Peyer's patch (tissue), 4 donors: ENCODE results near the gene ZNF79. TPM values are rescaled to one million over a fixed set of nuclear protein-coding genes. Genes with fewer than 3 reads are reported as not detected.

Experiments
- DNase-seq, 3 donors: peaks; one replicate each; pipeline ENCODE4 v3.0.0-alpha.2; 2017 to 2019
- H3K27ac ChIP-seq, 4 donors: fragments of 200-600 bp; sonication (generic); one replicate each; pipeline ENCODE4 v1.5.1; 2016 to 2019
- H3K27me3 ChIP-seq, 2 donors: fragments of 200-600 bp; sonication (generic); one replicate each; pipeline ENCODE4 v1.5.1; 2019
- H3K36me3 ChIP-seq, 3 donors: fragments of 200-600 bp; sonication (generic); one replicate each; pipeline ENCODE4 v1.5.1; 2016 to 2019
- H3K4me1 ChIP-seq, 4 donors: fragments of 200-600 bp; sonication (generic); one replicate each; pipeline ENCODE4 v1.5.1; 2016 to 2019
- H3K4me3 ChIP-seq, 4 donors: fragments of 200-600 bp; sonication (generic); 1 replicate in 3 of 4; 2 replicates in 1 of 4; pipeline ENCODE4 v1.5.1; 2016 to 2019; ENCODE audit warnings: mild to moderate bottlenecking in 1 of 4
- H3K9me3 ChIP-seq, 4 donors: fragments of 200-600 bp; sonication (generic); one replicate each; pipeline ENCODE4 v1.5.1; 2016 to 2019; ENCODE audit warnings: mild to moderate bottlenecking in 1 of 4
- CTCF ChIP-seq, 6 experiments: fragments of 450-650 bp in 4 of 6; fragments of 200-600 bp in 2 of 6; sonication (generic) in 1 of 6; IDR thresholded peaks; one replicate each; pipeline ENCODE4 v1.5.1; 2017 to 2019; ENCODE audit warnings: antibody characterized with exemption in 6 of 6, mild to moderate bottlenecking in 3 of 6, moderate library complexity in 1 of 6
- POLR2A ChIP-seq, 2 donors: fragments of 450-650 bp; IDR thresholded peaks; one replicate each; pipeline ENCODE4 v1.5.1; 2017; ENCODE audit warnings: antibody characterized with exemption in 2 of 2, mild to moderate bottlenecking in 2 of 2, moderate library complexity in 2 of 2
- total RNA-seq, 4 donors: library from RNA; depleted of rRNA; stranded (reverse); fragments of >200 nt; gene quantifications; one replicate each; pipeline ENCODE4 v1.1.0, GENCODE V29; 2016

ZNF79 gene
- total RNA-seq, 4 donors from 2014 or later: 12.7 to 47.9 (median 14.4) TPM

DNA sequence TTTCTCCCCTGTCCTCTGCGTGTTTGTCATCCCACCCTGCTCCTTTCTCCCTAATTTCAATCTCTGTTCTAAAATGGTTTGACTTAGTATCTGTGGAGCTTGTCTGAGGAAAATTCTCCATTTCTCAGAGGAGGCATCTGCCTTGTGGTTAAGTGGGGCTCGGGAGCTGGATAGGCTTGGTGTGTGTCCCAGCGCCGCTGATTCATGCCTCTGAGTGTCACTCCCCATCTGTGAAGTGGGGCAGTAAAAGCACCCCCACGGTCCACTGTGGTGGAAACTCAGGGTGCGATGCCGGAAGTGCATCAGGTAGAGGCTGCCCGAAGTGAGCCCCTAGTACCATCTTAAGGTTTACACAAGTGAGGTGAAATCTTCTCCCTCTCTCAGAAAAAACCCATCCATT lies 64.8 kb downstream of the ZNF79 start:
- H3K4me1 ChIP-seq: peaks cover 0 to under 1% (median 0%) of the 10 kb centered on the region in 4 donors
- no peak overlapping the region for H3K27ac ChIP-seq
- H3K36me3 ChIP-seq: peaks cover 0 to 76% (median 0%) of the 10 kb centered on the region in 3 donors
- no peak for DNase-seq
- H3K27me3 ChIP-seq: no peaks in the 10 kb centered on the region
- no peaks in the 10 kb centered on the region for H3K9me3 ChIP-seq
- no peak for TF ChIP-seq CTCF (IDR thresholded peaks at IDR 0.05)
- TF ChIP-seq POLR2A (IDR thresholded peaks at IDR 0.05): no peak
- no peak overlapping the region for H3K4me3 ChIP-seq

DNA sequence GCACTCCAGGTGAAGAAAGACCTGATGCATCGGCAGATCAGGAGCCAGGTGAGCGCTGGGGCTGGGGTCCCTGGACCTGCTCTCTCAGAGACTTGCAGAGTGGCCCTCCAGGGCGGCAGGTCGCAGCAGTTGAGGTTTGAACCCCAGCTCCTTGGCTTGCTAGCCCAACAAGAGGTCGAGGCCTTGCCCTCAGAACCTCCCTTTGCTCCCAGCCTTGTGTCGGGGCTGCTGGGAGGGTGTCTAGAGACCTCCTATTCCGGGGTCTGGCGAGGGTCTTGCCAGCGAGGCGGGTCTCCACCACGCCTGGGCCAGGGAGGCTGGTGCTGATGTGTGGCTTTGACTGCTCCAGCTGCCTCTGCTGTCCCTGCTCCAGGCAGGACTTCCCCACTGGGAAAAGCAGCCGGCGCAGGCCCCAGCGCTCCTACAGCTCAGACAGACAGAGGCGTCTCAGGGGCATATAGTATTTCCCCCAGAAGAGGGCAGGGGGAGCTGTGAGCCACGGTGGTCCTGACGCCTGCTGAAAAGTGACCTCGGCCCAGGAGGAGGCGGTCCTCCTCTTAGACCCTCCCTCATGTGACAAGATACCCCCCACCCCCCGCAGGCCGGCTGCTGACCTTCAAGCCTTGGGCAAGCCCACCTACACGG lies 65.4 kb downstream of the ZNF79 start:
- H3K27ac ChIP-seq: no peak overlapping the region
- peaks cover 0 to 77% (median 0%) of the 10 kb centered on the region in 3 donors for H3K36me3 ChIP-seq
- no peaks in the 10 kb centered on the region for H3K27me3 ChIP-seq
- H3K9me3 ChIP-seq: no peaks in the 10 kb centered on the region
- no peak overlapping the region for H3K4me3 ChIP-seq
- peaks cover 0 to 5% (median 0%) of the 10 kb centered on the region in 4 donors for H3K4me1 ChIP-seq
- no peak for DNase-seq
- TF ChIP-seq POLR2A (IDR thresholded peaks at IDR 0.05) (no peak), CTCF (IDR thresholded peaks at IDR 0.05) (no peak)

DNA sequence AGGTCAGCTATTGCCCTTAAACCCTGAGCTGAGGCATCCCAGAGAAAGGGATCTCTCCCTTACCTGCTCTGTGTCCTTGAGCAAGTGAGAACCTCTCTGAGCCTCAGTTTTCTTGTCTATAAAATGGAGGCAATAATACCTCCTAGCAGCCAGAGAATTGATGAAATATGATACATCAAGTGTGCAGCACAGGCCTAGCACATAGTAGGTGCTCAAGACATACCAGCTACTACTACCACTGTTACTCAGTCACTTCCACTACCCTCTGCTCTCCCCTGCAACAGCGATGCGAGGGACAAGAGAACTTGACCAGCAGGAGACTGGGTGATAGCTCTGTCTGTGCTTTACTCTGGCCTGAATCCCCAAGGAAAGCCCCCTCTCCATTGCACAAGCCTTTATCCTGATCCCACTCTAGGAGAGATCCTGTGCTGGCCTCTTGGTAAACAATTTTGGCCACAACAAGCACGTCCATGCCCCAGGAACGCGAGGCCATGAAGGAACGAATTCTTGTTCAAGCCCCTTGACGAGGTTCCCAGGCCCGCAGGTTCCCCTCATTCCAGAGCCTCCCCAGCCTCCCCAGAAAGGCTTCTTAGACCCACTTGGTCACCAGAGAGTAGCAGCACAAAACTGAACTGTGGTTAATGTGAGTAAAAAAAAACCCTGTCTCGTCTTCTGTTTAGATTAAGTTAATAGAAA lies 66.5 kb downstream of the ZNF79 start:
- no peaks in the 10 kb centered on the region for H3K27me3 ChIP-seq
- no peak for TF ChIP-seq POLR2A (IDR thresholded peaks at IDR 0.05)
- no peak for TF ChIP-seq CTCF (IDR thresholded peaks at IDR 0.05)
- DNase-seq: no peak
- H3K4me1 ChIP-seq: peaks cover 0 to 16% (median 0%) of the 10 kb centered on the region in 4 donors
- no peak overlapping the region for H3K4me3 ChIP-seq
- peaks cover 0 to 74% (median 0%) of the 10 kb centered on the region in 3 donors for H3K36me3 ChIP-seq
- no peak overlapping the region for H3K27ac ChIP-seq
- no peaks in the 10 kb centered on the region for H3K9me3 ChIP-seq

GRCh38 chr9:127491516-127491915 lies 67.3 kb downstream of the ZNF79 start:
- no peak overlapping the region for H3K27ac ChIP-seq
- DNase-seq: no peak
- no peaks in the 10 kb centered on the region for H3K9me3 ChIP-seq
- no peak for TF ChIP-seq CTCF (IDR thresholded peaks at IDR 0.05)
- TF ChIP-seq POLR2A (IDR thresholded peaks at IDR 0.05): no peak
- peaks cover 0 to 21% (median 0%) of the 10 kb centered on the region in 4 donors for H3K4me1 ChIP-seq
- H3K36me3 ChIP-seq: peaks cover 0 to 67% (median 0%) of the 10 kb centered on the region in 3 donors
- H3K27me3 ChIP-seq: no peaks in the 10 kb centered on the region
- H3K4me3 ChIP-seq: no peak overlapping the region

GRCh38 chr9:127492616-127493015 lies 68.4 kb downstream of the ZNF79 start:
- peaks cover 0 to 67% (median 0%) of the 10 kb centered on the region in 3 donors for H3K36me3 ChIP-seq
- no peaks in the 10 kb centered on the region for H3K9me3 ChIP-seq
- no peaks in the 10 kb centered on the region for H3K27me3 ChIP-seq
- H3K4me1 ChIP-seq: peaks cover 0 to 21% (median 0%) of the 10 kb centered on the region in 4 donors
- DNase-seq: no peak
- H3K27ac ChIP-seq: no peak overlapping the region
- no peak for TF ChIP-seq CTCF (IDR thresholded peaks at IDR 0.05)
- no peak for TF ChIP-seq POLR2A (IDR thresholded peaks at IDR 0.05)
- H3K4me3 ChIP-seq: no peak overlapping the region
